Measurements from ENCODE around the gene RNF4. TPM values are rescaled to one million over a fixed set of nuclear protein-coding genes. Genes with fewer than 3 reads are reported as not detected.
A peak's percentile ranks its signal among the peaks of the same experiment; 100 is the strongest.

The RNF4 gene
- total RNA-seq, 1 experiment from 2014 or later: 113 TPM

DNA sequence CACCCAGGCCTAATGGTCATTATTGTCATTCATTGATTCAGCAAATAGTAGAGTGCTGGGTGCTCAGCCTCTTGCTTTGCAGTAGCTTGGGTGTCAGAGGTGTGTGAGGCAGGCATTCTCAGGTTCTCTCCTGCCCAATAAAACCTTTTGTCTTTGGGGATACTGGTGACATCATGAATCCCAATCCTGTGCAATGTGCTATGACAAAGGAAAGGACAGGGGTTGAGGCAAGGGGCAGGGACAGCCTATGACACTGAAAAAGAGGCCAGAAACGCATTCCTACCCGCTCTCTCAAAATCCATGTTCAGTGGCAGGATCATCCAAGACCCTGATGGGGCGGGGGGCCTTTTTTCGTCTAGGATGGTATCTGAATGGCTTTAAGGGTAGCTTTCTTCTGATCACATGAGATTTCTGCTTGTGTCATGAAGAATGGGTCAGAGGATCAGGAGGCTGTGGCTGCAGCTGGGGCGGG lies 66.0 kb downstream of the RNF4 start:
- peak overlapping the region; percentile 85 for H3K4me3 ChIP-seq (ENCODE audit: low read depth, low read length, poor library complexity, severe bottlenecking)
- H3K9me3 ChIP-seq (ENCODE audit: low read depth, low read length, poor library complexity, severe bottlenecking): no peaks in the 10 kb centered on the region
- no peaks in the 10 kb centered on the region for H3K4me1 ChIP-seq (ENCODE audit: insufficient read depth, low read length, poor library complexity, severe bottlenecking)
- no peak for DNase-seq (ENCODE audit: low spot score)
- no peaks in the 10 kb centered on the region for H3K27me3 ChIP-seq (replicated peaks; ENCODE audit: insufficient read depth, low read depth, low read length, poor library complexity)
- H3K27ac ChIP-seq (ENCODE audit: low read depth, low read length, poor library complexity, severe bottlenecking): peak overlapping the region; percentile 96
- TF ChIP-seq, protein P1, sequence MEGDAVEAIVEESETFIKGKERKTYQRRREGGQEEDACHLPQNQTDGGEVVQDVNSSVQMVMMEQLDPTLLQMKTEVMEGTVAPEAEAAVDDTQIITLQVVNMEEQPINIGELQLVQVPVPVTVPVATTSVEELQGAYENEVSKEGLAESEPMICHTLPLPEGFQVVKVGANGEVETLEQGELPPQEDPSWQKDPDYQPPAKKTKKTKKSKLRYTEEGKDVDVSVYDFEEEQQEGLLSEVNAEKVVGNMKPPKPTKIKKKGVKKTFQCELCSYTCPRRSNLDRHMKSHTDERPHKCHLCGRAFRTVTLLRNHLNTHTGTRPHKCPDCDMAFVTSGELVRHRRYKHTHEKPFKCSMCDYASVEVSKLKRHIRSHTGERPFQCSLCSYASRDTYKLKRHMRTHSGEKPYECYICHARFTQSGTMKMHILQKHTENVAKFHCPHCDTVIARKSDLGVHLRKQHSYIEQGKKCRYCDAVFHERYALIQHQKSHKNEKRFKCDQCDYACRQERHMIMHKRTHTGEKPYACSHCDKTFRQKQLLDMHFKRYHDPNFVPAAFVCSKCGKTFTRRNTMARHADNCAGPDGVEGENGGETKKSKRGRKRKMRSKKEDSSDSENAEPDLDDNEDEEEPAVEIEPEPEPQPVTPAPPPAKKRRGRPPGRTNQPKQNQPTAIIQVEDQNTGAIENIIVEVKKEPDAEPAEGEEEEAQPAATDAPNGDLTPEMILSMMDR (conservative IDR thresholded peaks at IDR 0.05; ENCODE audit: low read depth, low read length): no peak
- TF ChIP-seq EZH2 (IDR thresholded peaks at IDR 0.05; ENCODE audit: borderline replicate concordance, low read depth, low read length, poor library complexity, severe bottlenecking): no peak
- ChIA-PET CTCF (no interaction called here), POLR2A (ENCODE audit: low non-redundant PET) (no interaction called here)
- intact Hi-C loops (cut with micrococcal nuclease; ENCODE audit: unreplicated experiment): no loop called here
- H3K36me3 ChIP-seq (ENCODE audit: insufficient read depth, low read length, poor library complexity, severe bottlenecking): peaks cover 3% of the 10 kb centered on the region
- no TSS peak for BruUV-seq (replicated peaks)

DNA sequence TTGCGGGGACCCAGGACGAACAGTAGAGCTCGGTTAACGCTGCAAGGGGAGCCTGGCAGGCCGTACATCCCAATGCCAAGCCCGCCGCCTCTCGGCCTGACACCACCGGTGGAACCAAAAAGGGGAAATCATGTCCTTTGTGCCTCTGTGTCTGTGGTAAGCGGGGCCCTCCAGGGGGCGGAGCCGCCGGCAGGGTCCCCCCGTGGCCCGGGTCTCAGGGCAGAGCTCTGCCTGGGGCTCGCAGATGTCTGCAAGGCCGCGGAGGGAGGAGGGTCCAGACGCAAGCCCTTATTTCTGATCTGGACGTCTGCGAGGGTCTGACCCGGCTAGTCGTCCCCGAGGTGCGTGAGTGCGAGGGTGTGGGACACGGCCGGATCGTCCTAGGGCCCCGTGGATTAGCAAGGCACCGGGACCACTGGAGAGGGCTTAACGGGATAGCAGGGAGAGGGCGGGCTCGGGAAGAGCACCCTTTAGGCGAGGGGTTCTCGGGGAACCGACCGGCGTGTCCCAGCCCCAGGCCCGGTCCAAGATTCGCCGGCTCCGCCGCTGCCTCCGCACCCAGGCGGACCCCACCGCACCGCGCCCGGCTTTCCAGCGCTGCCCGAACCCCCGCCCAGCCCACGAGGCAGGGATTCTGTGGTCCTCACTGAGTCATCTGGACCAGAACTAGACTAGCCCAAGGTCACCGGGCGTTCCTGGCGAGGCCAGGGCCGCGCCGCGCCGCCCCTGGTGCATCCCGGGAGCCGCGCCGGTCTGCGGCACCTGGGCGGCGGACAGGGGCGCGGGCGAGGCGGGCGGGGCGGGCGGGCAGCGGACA lies 66.7 kb downstream of the RNF4 start:
- H3K27ac ChIP-seq (ENCODE audit: low read depth, low read length, poor library complexity, severe bottlenecking): peak overlapping the region; percentile 96
- peak overlapping the region; percentile 85 for H3K4me3 ChIP-seq (ENCODE audit: low read depth, low read length, poor library complexity, severe bottlenecking)
- peaks cover 3% of the 10 kb centered on the region for H3K36me3 ChIP-seq (ENCODE audit: insufficient read depth, low read length, poor library complexity, severe bottlenecking)
- POLR2A ChIA-PET (ENCODE audit: low non-redundant PET): interaction anchor here (0.6 kb wide), 1 partner anchor 63 kb away, joined by 3 read pairs; no protein-coding TSS in a partner anchor
- no peaks in the 10 kb centered on the region for H3K4me1 ChIP-seq (ENCODE audit: insufficient read depth, low read length, poor library complexity, severe bottlenecking)
- CTCF ChIA-PET: interaction anchor here (0.6 kb wide), 1 partner anchor 13 kb away, joined by 7 read pairs; no protein-coding TSS in a partner anchor
- no peak for TF ChIP-seq EZH2 (IDR thresholded peaks at IDR 0.05; ENCODE audit: borderline replicate concordance, low read depth, low read length, poor library complexity, severe bottlenecking)
- TF ChIP-seq, protein P1 (conservative IDR thresholded peaks at IDR 0.05; ENCODE audit: low read depth, low read length): peak; percentile 32
- no peaks in the 10 kb centered on the region for H3K27me3 ChIP-seq (replicated peaks; ENCODE audit: insufficient read depth, low read depth, low read length, poor library complexity)
- no peaks in the 10 kb centered on the region for H3K9me3 ChIP-seq (ENCODE audit: low read depth, low read length, poor library complexity, severe bottlenecking)
- intact Hi-C loops (cut with micrococcal nuclease; ENCODE audit: unreplicated experiment): no loop called here
- BruUV-seq (replicated peaks): TSS peak; percentile 76
- DNase-seq (ENCODE audit: low spot score): peak; percentile 64

DNA sequence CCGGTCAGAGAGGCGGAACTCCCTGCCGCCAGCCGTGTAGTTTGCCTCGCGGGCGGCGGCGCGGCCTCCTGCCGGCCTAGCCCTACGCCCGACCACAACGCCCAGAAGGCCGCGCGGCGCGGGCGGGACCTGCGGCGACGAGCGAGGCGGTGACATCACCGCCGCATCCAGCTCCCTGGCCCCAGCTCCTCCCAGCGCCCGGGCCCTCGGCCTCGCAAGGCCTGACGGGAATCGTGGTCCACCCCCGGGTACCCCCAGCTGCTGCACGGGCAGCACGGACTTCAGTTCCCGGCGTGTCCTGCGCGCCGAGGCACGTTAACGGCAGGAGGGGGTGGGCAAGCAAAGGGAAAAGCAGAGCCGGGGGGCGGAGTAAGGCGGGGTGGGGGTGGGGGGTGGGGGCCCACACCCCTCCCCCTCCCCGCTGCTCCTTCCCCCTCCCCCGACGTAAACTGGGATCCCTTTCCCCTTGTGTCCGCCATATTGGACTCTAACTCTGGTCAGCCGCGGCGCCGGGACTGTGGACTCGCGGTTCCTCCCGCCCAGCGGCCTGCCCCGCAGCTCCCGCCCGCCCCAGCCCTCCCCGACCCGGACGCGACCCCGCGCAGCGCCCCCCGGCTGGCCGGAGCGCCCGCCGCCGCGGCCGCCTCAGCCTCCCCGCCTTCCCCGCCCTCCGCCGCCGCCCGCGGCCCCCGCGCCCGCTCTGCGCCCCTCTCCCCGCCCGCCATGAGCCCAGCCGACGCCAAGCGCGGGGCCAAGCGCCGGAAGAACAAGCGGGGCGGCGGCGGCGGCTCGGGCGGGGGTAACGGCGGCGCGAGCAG lies 67.5 kb downstream of the RNF4 start, which contains the start of gene FAM193A:
TSS of gene FAM193A (plus strand) at position 455 of the 818 bp plus-strand sequence. CDS start at position 724, 269 bp downstream.
- intact Hi-C loops (cut with micrococcal nuclease; ENCODE audit: unreplicated experiment): no loop called here
- Histone ChIP-seq H3K27me3 (replicated peaks; ENCODE audit: insufficient read depth, low read depth, low read length, poor library complexity) (no peaks in the 10 kb centered on the region), H3K27ac (ENCODE audit: low read depth, low read length, poor library complexity, severe bottlenecking) (peak within 1 kb of the TSS; percentile 96), H3K36me3 (ENCODE audit: insufficient read depth, low read length, poor library complexity, severe bottlenecking) (peaks cover 3% of the 10 kb centered on the region), H3K9me3 (ENCODE audit: low read depth, low read length, poor library complexity, severe bottlenecking) (no peaks in the 10 kb centered on the region), H3K4me3 (ENCODE audit: low read depth, low read length, poor library complexity, severe bottlenecking) (peak within 1 kb of the TSS; percentile 96), H3K4me1 (ENCODE audit: insufficient read depth, low read length, poor library complexity, severe bottlenecking) (no peaks in the 10 kb centered on the region)
- POLR2A ChIA-PET (ENCODE audit: low non-redundant PET): interaction anchor here (0.6 kb wide), 1 partner anchor 62 kb away, joined by 3 read pairs; no protein-coding TSS in a partner anchor
- TF ChIP-seq EZH2 (IDR thresholded peaks at IDR 0.05; ENCODE audit: borderline replicate concordance, low read depth, low read length, poor library complexity, severe bottlenecking): no peak
- TF ChIP-seq, protein P1 (conservative IDR thresholded peaks at IDR 0.05; ENCODE audit: low read depth, low read length): no peak
- CTCF ChIA-PET: interaction anchor here (0.6 kb wide), 1 partner anchor 12 kb away, joined by 7 read pairs; no protein-coding TSS in a partner anchor
- no TSS peak for BruUV-seq (replicated peaks)
- DNase-seq (ENCODE audit: low spot score): peak; percentile 100
